Fibroblast of lung (primary cell): Measurements from ENCODE around the gene ATAD3B. TPM values are rescaled to one million over a fixed set of nuclear protein-coding genes. Genes with fewer than 3 reads are reported as not detected.

Source experiments
- DNase-seq, 2 donors: peaks; one replicate each; pipeline versions ENCODE4 v3.0.0 to v3.0.0-alpha.2; 2010; ENCODE audit warnings: low read depth in 2 of 2
- H2AFZ ChIP-seq: 2 replicates; pipeline ENCODE4 v1.5.1; 2012; ENCODE audit warnings: low read length, control low read depth, inconsistent platforms
- H3K27ac ChIP-seq: 2 replicates; pipeline ENCODE4 v1.5.1; 2011; ENCODE audit warnings: low read length, control low read depth; ENCODE audit not compliant: insufficient read depth
- H3K27me3 ChIP-seq: 2 replicates; pipeline ENCODE4 v1.5.1; 2011; ENCODE audit warnings: mild to moderate bottlenecking, low read length; ENCODE audit not compliant: control insufficient read depth, insufficient read depth
- H3K36me3 ChIP-seq: 2 replicates; pipeline ENCODE4 v1.5.1; 2011; ENCODE audit warnings: low read length; ENCODE audit not compliant: control insufficient read depth, insufficient read depth
- H3K4me1 ChIP-seq: 2 replicates; pipeline ENCODE4 v1.5.1; 2011; ENCODE audit warnings: low read length; ENCODE audit not compliant: control insufficient read depth, insufficient read depth; ENCODE audit errors: extremely low read depth
- H3K4me2 ChIP-seq: 2 replicates; pipeline ENCODE4 v1.5.1; 2011; ENCODE audit warnings: low read length, control low read depth; ENCODE audit not compliant: insufficient read depth; ENCODE audit errors: extremely low read depth
- H3K4me3 ChIP-seq, 4 experiments: fragments of 200-600 bp in 1 of 4; sonication (generic) in 1 of 4; replicated peaks in 1 of 4; 2 replicates each; pipeline ENCODE4 v1.5.1; 2011 to 2016; ENCODE audit warnings: low read length in 4 of 4, low read depth in 3 of 4, mild to moderate bottlenecking in 3 of 4, control low read depth in 2 of 4, inconsistent platforms in 1 of 4, mixed read lengths in 1 of 4; ENCODE audit not compliant: insufficient read depth in 1 of 4; ENCODE audit errors: control extremely low read depth in 1 of 4
- H3K79me2 ChIP-seq: 2 replicates; pipeline ENCODE4 v1.5.1; 2012; ENCODE audit warnings: mild to moderate bottlenecking, low read length, inconsistent platforms; ENCODE audit not compliant: control insufficient read depth, insufficient read depth
- H3K9ac ChIP-seq: 2 replicates; pipeline ENCODE4 v1.5.1; 2011; ENCODE audit warnings: mild to moderate bottlenecking, low read length, control low read depth; ENCODE audit not compliant: insufficient read depth
- H3K9me3 ChIP-seq: 2 replicates; pipeline ENCODE4 v1.5.1; 2012; ENCODE audit warnings: low read depth, low read length; ENCODE audit not compliant: control insufficient read depth, insufficient read depth
- H4K20me1 ChIP-seq: 2 replicates; pipeline ENCODE4 v1.5.1; 2011; ENCODE audit warnings: low read length; ENCODE audit not compliant: control insufficient read depth, insufficient read depth; ENCODE audit errors: extremely low read depth
- EZH2 ChIP-seq: IDR thresholded peaks from 2 replicates; pipeline ENCODE4 v1.5.1; 2012; ENCODE audit warnings: low read length, control low read depth, mild to moderate bottlenecking; ENCODE audit errors: missing control alignments
- polyA plus RNA-seq, 2 donors: library from polyadenylated mRNA; depleted of rRNA in 1 of 2; stranded (reverse) in 1 of 2; unstranded in 1 of 2; fragments of >200 nt; gene quantifications; 2 replicates each; pipeline ENCODE4 v1.2.1, GENCODE V29; 2011 to 2012; ENCODE audit warnings: missing spikeins in 1 of 2
- total RNA-seq: library from RNA; depleted of rRNA; stranded (reverse); fragments of >200 nt; gene quantifications from 2 replicates; pipeline ENCODE4 v1.2.1, GENCODE V29; 2014
- TF ChIP-seq, protein P1 (sequence below), 2 donors: IDR thresholded peaks in 1 of 2; conservative IDR thresholded peaks in 1 of 2; 1 replicate in 1 of 2; 2 replicates in 1 of 2; pipeline ENCODE4 v1.5.1; 2011 to 2012; ENCODE audit warnings: low read length in 2 of 2, control low read depth in 1 of 2, inconsistent platforms in 1 of 2, low read depth in 1 of 2, mild to moderate bottlenecking in 1 of 2

Gene ATAD3B
- total and polyA plus RNA-seq, 2 donors (not counting 1 experiment from before 2014, with no cell fraction given) = 7.0 to 15.0 TPM

DNA sequence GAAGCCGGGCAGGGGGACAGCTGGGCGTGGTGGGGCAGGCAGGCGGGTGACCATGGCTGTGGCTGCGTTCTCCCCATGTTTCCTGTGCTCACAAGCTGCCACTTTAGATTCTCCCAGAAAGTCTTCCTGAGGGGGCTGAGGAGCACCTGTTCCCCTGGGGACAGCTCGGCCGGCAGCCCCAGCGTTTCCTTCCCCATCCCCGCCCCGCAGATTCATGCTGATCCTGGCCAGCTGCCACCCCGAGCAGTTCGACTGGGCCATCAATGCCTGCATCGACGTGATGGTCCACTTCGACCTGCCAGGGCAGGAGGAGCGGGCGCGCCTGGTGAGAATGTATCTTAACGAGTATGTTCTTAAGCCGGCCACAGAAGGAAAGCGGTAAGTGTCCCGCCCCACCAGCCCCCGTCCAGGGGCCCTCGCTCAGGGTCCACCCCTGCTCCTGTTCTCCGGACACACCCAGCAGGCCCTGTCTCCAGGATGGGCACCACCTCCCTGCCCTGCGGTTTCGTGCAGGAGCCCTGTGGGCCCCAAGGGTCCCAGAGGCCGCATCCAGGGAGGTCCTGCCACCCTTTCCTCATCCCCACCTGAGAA lies 10.9 kb upstream of the ATAD3B start:
- no peak for DNase-seq
- Histone ChIP-seq H3K4me2 (no peak overlapping the region), H3K27ac (no peak overlapping the region), H3K27me3 (no peaks in the 10 kb centered on the region), H4K20me1 (no peaks in the 10 kb centered on the region), H3K4me3 (no peak overlapping the region), H3K9me3 (no peaks in the 10 kb centered on the region), H3K36me3 (no peaks in the 10 kb centered on the region), H2AFZ (no peak overlapping the region), H3K9ac (no peak overlapping the region), H3K79me2 (no peaks in the 10 kb centered on the region), H3K4me1 (no peaks in the 10 kb centered on the region)
- TF ChIP-seq, protein P1, sequence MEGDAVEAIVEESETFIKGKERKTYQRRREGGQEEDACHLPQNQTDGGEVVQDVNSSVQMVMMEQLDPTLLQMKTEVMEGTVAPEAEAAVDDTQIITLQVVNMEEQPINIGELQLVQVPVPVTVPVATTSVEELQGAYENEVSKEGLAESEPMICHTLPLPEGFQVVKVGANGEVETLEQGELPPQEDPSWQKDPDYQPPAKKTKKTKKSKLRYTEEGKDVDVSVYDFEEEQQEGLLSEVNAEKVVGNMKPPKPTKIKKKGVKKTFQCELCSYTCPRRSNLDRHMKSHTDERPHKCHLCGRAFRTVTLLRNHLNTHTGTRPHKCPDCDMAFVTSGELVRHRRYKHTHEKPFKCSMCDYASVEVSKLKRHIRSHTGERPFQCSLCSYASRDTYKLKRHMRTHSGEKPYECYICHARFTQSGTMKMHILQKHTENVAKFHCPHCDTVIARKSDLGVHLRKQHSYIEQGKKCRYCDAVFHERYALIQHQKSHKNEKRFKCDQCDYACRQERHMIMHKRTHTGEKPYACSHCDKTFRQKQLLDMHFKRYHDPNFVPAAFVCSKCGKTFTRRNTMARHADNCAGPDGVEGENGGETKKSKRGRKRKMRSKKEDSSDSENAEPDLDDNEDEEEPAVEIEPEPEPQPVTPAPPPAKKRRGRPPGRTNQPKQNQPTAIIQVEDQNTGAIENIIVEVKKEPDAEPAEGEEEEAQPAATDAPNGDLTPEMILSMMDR (conservative IDR thresholded peaks at IDR 0.05 in 1 of 2, IDR thresholded peaks at IDR 0.05 in 1 of 2; ENCODE audit: low read depth in 1 of 2, low read length in 2 of 2) = no peak
- no peak for TF ChIP-seq EZH2

DNA sequence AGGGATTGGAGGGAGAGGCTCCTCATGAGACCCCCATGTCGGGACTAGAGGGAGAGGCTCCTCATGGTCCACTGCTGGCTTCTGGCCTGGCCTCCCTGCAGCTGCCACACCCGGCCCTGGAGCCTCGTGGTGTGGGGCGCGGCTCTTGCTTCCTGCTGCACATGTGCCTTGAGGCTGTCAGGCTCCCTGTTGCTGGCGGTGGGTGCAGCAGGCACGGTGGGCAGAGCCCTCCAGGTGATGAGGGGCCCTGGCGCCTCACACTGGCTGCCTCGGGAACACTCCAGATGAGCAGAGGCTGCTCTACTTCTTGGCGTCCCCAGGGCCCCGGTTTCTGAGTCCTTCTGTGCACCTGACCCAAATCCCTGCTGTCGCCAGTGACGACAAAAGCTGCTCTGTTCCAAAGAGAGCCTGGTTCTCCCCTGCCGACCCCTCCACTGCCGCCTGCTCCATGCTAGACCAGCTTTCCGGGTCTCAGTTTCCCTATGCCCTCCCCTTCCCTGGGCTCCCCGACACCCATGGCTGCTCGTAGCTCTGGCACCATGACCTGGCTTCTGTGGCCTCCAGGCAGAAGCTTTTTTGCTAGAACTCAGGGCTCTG lies 9.7 kb upstream of the ATAD3B start:
- H2AFZ ChIP-seq = no peak overlapping the region
- H3K27me3 ChIP-seq = no peaks in the 10 kb centered on the region
- no peak overlapping the region for H3K4me2 ChIP-seq
- no peak overlapping the region for H3K9ac ChIP-seq
- TF ChIP-seq, protein P1 (conservative IDR thresholded peaks at IDR 0.05 in 1 of 2, IDR thresholded peaks at IDR 0.05 in 1 of 2; ENCODE audit: low read depth in 1 of 2, low read length in 2 of 2) = no peak
- TF ChIP-seq EZH2 = no peak
- no peak overlapping the region for H3K27ac ChIP-seq
- H3K4me3 ChIP-seq = no peak overlapping the region
- no peaks in the 10 kb centered on the region for H3K4me1 ChIP-seq
- H4K20me1 ChIP-seq = no peaks in the 10 kb centered on the region
- no peak for DNase-seq
- H3K36me3 ChIP-seq = no peaks in the 10 kb centered on the region
- H3K9me3 ChIP-seq = no peaks in the 10 kb centered on the region
- no peaks in the 10 kb centered on the region for H3K79me2 ChIP-seq

DNA sequence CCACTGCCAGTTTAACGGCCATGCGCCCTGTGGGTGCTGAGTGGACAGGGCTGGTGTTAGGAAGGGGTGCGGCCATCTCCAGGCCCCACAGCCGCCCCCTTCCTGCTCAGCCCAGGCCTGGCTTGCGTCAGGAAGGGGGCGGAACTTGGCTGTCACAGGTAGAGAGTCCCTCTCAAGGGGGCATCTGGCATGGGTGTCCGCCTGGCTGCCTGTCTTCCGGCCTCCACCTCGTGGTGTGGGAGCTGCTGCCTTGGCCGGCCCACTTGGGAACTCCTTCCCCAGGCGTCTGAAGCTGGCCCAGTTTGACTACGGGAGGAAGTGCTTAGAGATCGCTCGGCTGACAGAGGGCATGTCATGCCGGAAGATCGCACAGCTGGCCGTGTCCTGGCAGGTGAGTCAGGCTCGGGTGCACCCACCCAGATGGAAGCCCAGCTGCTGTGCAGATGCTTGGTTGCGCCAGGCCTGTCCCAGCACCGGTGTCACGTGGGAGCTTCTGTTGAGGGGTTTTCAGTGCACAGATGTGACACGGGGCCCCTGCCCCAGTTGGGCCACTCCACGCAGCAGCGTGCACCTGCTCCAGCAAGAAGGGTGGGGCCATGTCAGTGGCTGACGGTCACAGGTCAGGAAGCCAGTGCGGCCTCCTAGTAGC lies 9.1 kb upstream of the ATAD3B start:
- no peak overlapping the region for H2AFZ ChIP-seq
- H3K4me2 ChIP-seq = no peak overlapping the region
- no peaks in the 10 kb centered on the region for H3K79me2 ChIP-seq
- no peak overlapping the region for H3K27ac ChIP-seq
- no peaks in the 10 kb centered on the region for H3K9me3 ChIP-seq
- H3K4me3 ChIP-seq = no peak overlapping the region
- no peaks in the 10 kb centered on the region for H3K36me3 ChIP-seq
- no peak overlapping the region for H3K9ac ChIP-seq
- H3K27me3 ChIP-seq = no peaks in the 10 kb centered on the region
- no peak for DNase-seq
- no peaks in the 10 kb centered on the region for H4K20me1 ChIP-seq
- TF ChIP-seq EZH2 = no peak
- TF ChIP-seq, protein P1 (conservative IDR thresholded peaks at IDR 0.05 in 1 of 2, IDR thresholded peaks at IDR 0.05 in 1 of 2; ENCODE audit: low read depth in 1 of 2, low read length in 2 of 2) = no peak
- no peaks in the 10 kb centered on the region for H3K4me1 ChIP-seq
